Measurements from ENCODE around the gene FBP2. TPM values are rescaled to one million over a fixed set of nuclear protein-coding genes. Genes with fewer than 3 reads are reported as not detected.

The FBP2 gene
- total RNA-seq: under 0.01 TPM in 1 of 2 replicates, not detected in the other

GRCh38 chr9:94593459-94594345 lies at the start of gene FBP2:
TSS of gene FBP2 (minus strand) at chr9:94593824. CDS start at chr9:94593726, 98 bp downstream.

GRCh38 chr9:94639061-94639998 lies 45.7 kb upstream of the FBP2 start, which contains the start of gene FBP1:
TSS of gene FBP1 (minus strand) at chr9:94639518. CDS start at chr9:94639310, 208 bp downstream.

DNA sequence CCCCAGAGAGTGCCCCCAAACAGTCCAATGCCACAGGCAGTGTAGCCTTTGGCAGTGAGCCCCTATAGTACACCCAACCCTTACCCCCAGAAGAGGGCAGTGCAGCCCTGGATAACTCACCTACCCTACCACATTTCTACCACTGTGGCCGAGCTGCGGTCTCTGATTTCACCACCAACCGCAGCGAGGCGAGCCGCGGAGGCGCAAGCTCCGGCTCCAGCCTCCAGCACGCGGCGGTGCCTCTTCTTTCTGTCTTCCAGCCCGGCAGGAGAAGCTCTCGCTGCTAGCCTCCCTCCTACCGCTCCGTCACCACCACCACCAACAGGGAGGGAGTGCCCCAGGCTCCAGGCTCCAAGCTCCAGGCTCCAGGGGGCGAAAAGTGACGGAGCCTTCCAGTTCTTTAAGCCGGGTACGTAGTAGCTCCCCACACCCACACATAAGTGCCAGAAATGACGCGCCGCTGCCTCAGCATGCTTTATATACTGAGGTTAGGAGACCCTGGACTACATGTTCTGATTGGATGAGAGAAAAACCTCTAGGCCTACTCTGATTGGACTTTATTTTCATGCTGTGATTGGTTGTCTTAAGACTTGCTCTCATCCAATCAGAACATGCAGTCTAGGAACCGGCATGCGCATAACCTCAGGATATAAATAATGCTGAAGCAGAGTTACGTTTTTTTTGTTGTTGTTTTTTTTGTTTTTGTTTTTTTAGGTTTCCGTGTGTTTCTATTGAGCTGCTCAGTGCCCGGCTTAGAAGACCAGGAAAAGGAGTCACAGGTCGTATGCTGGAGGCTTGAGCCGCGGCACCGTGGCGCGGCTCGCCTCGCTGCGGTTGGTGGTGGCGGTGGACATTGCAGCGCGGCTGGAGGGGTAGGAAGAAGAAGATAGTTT lies 38.9 kb downstream of the FBP2 start, which contains the start of gene PCAT7:
Gene PCAT7, plus strand, starts transcription at position 645 of the 893 bp plus-strand sequence.

Other genes with a start within 250 kb of the FBP2 start
- gene PCAT7, start 38.7 kb downstream of the FBP2 start, total RNA-seq: not detected in 2 replicates
- gene FBP1, start 45.7 kb upstream of the FBP2 start, total RNA-seq: not detected in 2 replicates
- 16.5 and 27.4 TPM in 2 replicates for gene AOPEP, start 132.9 kb upstream of the FBP2 start, total RNA-seq

All from subcutaneous preadipocyte (primary cell).